Measurements from ENCODE around the gene ARID3B.

GRCh38 chr15:74613089-74613952 is 72.3 kb downstream of the ARID3B start:
- TF ChIP-seq POLR2A (IDR thresholded peaks at IDR 0.05; ENCODE audit: low read depth, low read length) (no peak), CTCF (conservative IDR thresholded peaks at IDR 0.05; ENCODE audit: low read depth, low read length) (no peak), MAFK (IDR thresholded peaks at IDR 0.05; ENCODE audit: low read depth, low read length) (no peak), ELK1 (IDR thresholded peaks at IDR 0.05; ENCODE audit: borderline replicate concordance, low read depth, low read length) (no peak), BHLHE40 (IDR thresholded peaks at IDR 0.05; ENCODE audit: low read depth, low read length) (no peak), SMC3 (IDR thresholded peaks at IDR 0.05; ENCODE audit: low read depth, low read length) (no peak), RFX5 (IDR thresholded peaks at IDR 0.05; ENCODE audit: low read depth, low read length) (no peak), RAD21 (IDR thresholded peaks at IDR 0.05; ENCODE audit: low read length) (no peak), FOS (IDR thresholded peaks at IDR 0.05; ENCODE audit: low read depth, low read length) (no peak), CEBPB (IDR thresholded peaks at IDR 0.05; ENCODE audit: low read depth, low read length) (no peak), CHD1 (IDR thresholded peaks at IDR 0.05; ENCODE audit: low read depth, low read length) (no peak), RCOR1 (IDR thresholded peaks at IDR 0.05; ENCODE audit: insufficient replicate concordance, low read length) (no peak), MXI1 (IDR thresholded peaks at IDR 0.05; ENCODE audit: borderline replicate concordance, low read depth, low read length) (no peak)

Measured in IMR-90 (cell line).